ENCODE measurements around the gene ARL6IP6. TPM values are rescaled to one million over a fixed set of nuclear protein-coding genes. Genes with fewer than 3 reads are reported as not detected.

Gene ARL6IP6
- total RNA-seq, 1 experiment from 2014 or later, result 41.4 TPM

GRCh38 chr2:152715112-152715511 lies 3.3 kb upstream of the ARL6IP6 start:
- Histone ChIP-seq H3K27me3 (replicated peaks; ENCODE audit: control insufficient read depth, insufficient read depth, low read length) (no peaks in the 10 kb centered on the region), H3K9me3 (no peaks in the 10 kb centered on the region), H3K4me1 (peaks cover 1% of the 10 kb centered on the region; the same call in 1 of the 2 replicates), H3K36me3 (ENCODE audit: control insufficient read depth, insufficient read depth, low read length) (no peaks in the 10 kb centered on the region; the same call in 1 of the 2 replicates), H3K4me3 (ENCODE audit: low read depth, low read length) (no peak overlapping the region)
- ChIA-PET CTCF (no interaction called here), POLR2A (no interaction called here)
- TF ChIP-seq, protein P1, sequence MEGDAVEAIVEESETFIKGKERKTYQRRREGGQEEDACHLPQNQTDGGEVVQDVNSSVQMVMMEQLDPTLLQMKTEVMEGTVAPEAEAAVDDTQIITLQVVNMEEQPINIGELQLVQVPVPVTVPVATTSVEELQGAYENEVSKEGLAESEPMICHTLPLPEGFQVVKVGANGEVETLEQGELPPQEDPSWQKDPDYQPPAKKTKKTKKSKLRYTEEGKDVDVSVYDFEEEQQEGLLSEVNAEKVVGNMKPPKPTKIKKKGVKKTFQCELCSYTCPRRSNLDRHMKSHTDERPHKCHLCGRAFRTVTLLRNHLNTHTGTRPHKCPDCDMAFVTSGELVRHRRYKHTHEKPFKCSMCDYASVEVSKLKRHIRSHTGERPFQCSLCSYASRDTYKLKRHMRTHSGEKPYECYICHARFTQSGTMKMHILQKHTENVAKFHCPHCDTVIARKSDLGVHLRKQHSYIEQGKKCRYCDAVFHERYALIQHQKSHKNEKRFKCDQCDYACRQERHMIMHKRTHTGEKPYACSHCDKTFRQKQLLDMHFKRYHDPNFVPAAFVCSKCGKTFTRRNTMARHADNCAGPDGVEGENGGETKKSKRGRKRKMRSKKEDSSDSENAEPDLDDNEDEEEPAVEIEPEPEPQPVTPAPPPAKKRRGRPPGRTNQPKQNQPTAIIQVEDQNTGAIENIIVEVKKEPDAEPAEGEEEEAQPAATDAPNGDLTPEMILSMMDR (IDR thresholded peaks at IDR 0.05; ENCODE audit: insufficient read depth in 1 of 2, low read depth in 1 of 2, low read length in 1 of 2, severe bottlenecking in 1 of 2, unreplicated experiment in 1 of 2), result no peak
- Mint-ChIP-seq H3K27me3 (ENCODE audit: insufficient read depth, unreplicated experiment) (no peaks in the 10 kb centered on the region), H3K4me3 (ENCODE audit: unreplicated experiment) (peak overlapping the region; percentile 44), H3K9me3 (ENCODE audit: unreplicated experiment) (no peaks in the 10 kb centered on the region), H3K36me3 (ENCODE audit: insufficient read depth, unreplicated experiment) (peaks cover 90% of the 10 kb centered on the region), H3K4me1 (ENCODE audit: low read depth, unreplicated experiment) (peaks cover 15% of the 10 kb centered on the region), H3K27ac (ENCODE audit: unreplicated experiment) (no peak overlapping the region)
- no peak for DNase-seq
- BruUV-seq (replicated peaks), result no TSS peak
- intact Hi-C loops (cut with micrococcal nuclease; ENCODE audit: unreplicated experiment), result no loop called here

DNA sequence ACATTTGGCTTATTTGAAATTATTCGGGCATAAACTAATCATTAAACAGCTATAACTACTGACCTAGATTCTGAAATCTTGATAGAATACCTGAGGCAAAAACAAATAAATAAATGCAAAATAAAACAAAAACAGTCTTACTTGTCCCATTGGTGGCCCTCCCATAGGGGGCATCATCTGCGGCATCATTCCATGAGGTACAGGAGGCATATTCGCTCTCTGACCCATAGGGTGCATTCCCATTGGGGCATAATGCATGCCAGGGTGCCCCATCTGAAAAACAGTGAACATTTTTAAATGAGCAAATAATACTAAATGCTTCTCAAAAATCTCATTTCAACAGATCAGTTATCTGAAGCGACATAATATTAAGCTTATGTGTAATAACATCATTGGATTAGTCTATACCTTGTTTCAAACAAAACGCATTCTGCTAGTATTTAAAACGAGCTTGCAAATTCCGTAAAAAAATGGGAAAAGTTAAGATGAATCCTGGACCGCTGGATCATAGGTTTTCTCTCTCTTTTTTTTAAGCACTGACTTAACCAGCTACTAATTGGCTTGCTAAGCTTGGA lies 2.5 kb upstream of the ARL6IP6 start:
- peaks cover 82% of the 10 kb centered on the region for H3K36me3 Mint-ChIP-seq (ENCODE audit: insufficient read depth, unreplicated experiment)
- TF ChIP-seq, protein P1 (IDR thresholded peaks at IDR 0.05; ENCODE audit: insufficient read depth in 1 of 2, low read depth in 1 of 2, low read length in 1 of 2, severe bottlenecking in 1 of 2, unreplicated experiment in 1 of 2), result peak; percentile 55 to 64
- ChIA-PET POLR2A (no interaction called here), CTCF (interaction anchor here (1.2 kb wide), 1 partner anchor 27 kb away, joined by 11 read pairs; no protein-coding TSS in a partner anchor)
- peaks cover 20% of the 10 kb centered on the region for H3K4me1 Mint-ChIP-seq (ENCODE audit: low read depth, unreplicated experiment)
- Histone ChIP-seq H3K27me3 (replicated peaks; ENCODE audit: control insufficient read depth, insufficient read depth, low read length) (no peaks in the 10 kb centered on the region), H3K36me3 (ENCODE audit: control insufficient read depth, insufficient read depth, low read length) (no peaks in the 10 kb centered on the region; the same call in 1 of the 2 replicates), H3K9me3 (no peaks in the 10 kb centered on the region), H3K4me3 (ENCODE audit: low read depth, low read length) (peak overlapping the region; percentile 88), H3K4me1 (peaks cover 6% of the 10 kb centered on the region; the same call in 1 of the 2 replicates)
- H3K9me3 Mint-ChIP-seq (ENCODE audit: unreplicated experiment), result no peaks in the 10 kb centered on the region
- no TSS peak for BruUV-seq (replicated peaks)
- peak overlapping the region; percentile 96 for H3K4me3 Mint-ChIP-seq (ENCODE audit: unreplicated experiment)
- H3K27ac Mint-ChIP-seq (ENCODE audit: unreplicated experiment), result no peak overlapping the region
- H3K27me3 Mint-ChIP-seq (ENCODE audit: insufficient read depth, unreplicated experiment), result no peaks in the 10 kb centered on the region
- peak in 1 of 2 experiments; percentile 47 for DNase-seq
- intact Hi-C loops (cut with micrococcal nuclease; ENCODE audit: unreplicated experiment), result no loop called here

DNA sequence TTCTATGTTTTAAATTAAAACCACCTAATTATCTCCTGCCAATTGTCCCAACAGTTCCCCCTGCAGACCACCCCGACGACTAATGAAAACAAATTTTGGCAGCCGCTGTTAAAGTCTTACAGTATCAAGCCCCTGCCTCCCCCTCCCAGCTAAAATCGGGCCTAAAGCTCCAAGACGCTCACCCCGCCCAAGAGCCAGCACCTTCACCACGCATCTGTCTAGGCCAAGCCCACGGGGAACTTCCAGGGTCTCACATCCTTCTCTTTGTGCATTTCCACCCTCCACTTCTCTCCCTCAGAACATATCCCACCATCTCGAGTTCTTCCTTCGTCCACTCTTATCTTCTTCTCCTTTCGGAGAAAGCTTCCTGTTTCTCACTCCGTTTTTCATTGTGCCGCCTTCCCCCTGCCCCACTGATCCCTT lies 1.6 kb upstream of the ARL6IP6 start:
- no peaks in the 10 kb centered on the region for H3K9me3 ChIP-seq
- H3K36me3 Mint-ChIP-seq (ENCODE audit: insufficient read depth, unreplicated experiment), result peaks cover 76% of the 10 kb centered on the region
- TF ChIP-seq, protein P1 (IDR thresholded peaks at IDR 0.05; ENCODE audit: insufficient read depth in 1 of 2, low read depth in 1 of 2, low read length in 1 of 2, severe bottlenecking in 1 of 2, unreplicated experiment in 1 of 2), result no peak
- H3K27ac Mint-ChIP-seq (ENCODE audit: unreplicated experiment), result peak overlapping the region; percentile 97
- no peaks in the 10 kb centered on the region for H3K27me3 Mint-ChIP-seq (ENCODE audit: insufficient read depth, unreplicated experiment)
- intact Hi-C loops (cut with micrococcal nuclease; ENCODE audit: unreplicated experiment), result loop anchor here (1.0 kb wide), 1 partner anchor 14 kb away; no protein-coding TSS in a partner anchor
- DNase-seq, result no peak
- no peaks in the 10 kb centered on the region for H3K9me3 Mint-ChIP-seq (ENCODE audit: unreplicated experiment)
- H3K36me3 ChIP-seq (ENCODE audit: control insufficient read depth, insufficient read depth, low read length), result no peaks in the 10 kb centered on the region; the same call in 1 of the 2 replicates
- peaks cover 21% of the 10 kb centered on the region for H3K4me1 Mint-ChIP-seq (ENCODE audit: low read depth, unreplicated experiment)
- ChIA-PET CTCF (interaction anchor here (0.6 to 1.4 kb wide), 6 partner anchors 14 to 541 kb away, joined by 3 to 11 read pairs (median 5); no protein-coding TSS in a partner anchor), POLR2A (interaction anchor here (1.0 to 1.2 kb wide), 2 partner anchors 13 to 14 kb away, joined by 5 to 7 read pairs; no protein-coding TSS in a partner anchor)
- no TSS peak for BruUV-seq (replicated peaks)
- no peaks in the 10 kb centered on the region for H3K27me3 ChIP-seq (replicated peaks; ENCODE audit: control insufficient read depth, insufficient read depth, low read length)
- peak overlapping the region; percentile 96 for H3K4me3 Mint-ChIP-seq (ENCODE audit: unreplicated experiment)
- H3K4me3 ChIP-seq (ENCODE audit: low read depth, low read length), result peak overlapping the region; percentile 88
- H3K4me1 ChIP-seq, result peaks cover 11% of the 10 kb centered on the region; the same call in 1 of the 2 replicates
